HepG2 (cell line): ENCODE data around the gene KIAA1217.

Experiments
- FOSL2 ChIP-seq: sonication (generic); formaldehyde crosslinking; IDR thresholded peaks from 2 replicates; pipeline ENCODE4 v1.4.0; 2020; ENCODE audit warnings: missing genetic modification reagents
- ZNF570 ChIP-seq: sonication (generic); formaldehyde crosslinking; IDR thresholded peaks from 2 replicates; pipeline ENCODE4 v1.4.0; 2020; ENCODE audit warnings: mild to moderate bottlenecking, missing genetic modification reagents, borderline replicate concordance
- TF ChIP-seq, protein P1 (sequence below): sonication (generic); formaldehyde crosslinking; IDR thresholded peaks from 2 replicates; pipeline ENCODE4 v1.5.0; 2020; ENCODE audit warnings: mild to moderate bottlenecking, missing genetic modification reagents, moderate library complexity
- TF ChIP-seq, protein P2 (sequence below): sonication (generic); formaldehyde crosslinking; IDR thresholded peaks from 2 replicates; pipeline ENCODE4 v1.4.0; 2020; ENCODE audit warnings: missing genetic modification reagents, mild to moderate bottlenecking, borderline replicate concordance

DNA sequence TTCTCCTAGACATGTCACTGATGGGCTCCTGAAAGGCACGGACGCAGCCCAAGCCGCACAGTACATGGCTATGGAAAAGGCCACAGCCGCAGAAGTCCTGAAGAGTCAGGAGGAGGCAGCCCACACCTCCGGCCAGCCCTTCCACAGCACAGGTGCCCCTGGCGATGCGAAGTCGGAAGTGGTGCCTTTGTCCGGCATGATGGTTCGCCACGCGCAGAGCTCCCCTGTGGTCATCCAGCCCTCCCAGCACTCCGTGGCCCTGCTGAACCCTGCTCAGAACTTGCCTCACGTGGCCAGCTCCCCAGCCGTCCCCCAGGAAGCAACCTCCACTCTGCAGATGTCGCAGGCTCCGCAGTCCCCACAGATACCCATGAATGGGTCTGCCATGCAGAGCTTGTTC is 315.4 kb downstream of the KIAA1217 start:
- TF ChIP-seq, protein P1, sequence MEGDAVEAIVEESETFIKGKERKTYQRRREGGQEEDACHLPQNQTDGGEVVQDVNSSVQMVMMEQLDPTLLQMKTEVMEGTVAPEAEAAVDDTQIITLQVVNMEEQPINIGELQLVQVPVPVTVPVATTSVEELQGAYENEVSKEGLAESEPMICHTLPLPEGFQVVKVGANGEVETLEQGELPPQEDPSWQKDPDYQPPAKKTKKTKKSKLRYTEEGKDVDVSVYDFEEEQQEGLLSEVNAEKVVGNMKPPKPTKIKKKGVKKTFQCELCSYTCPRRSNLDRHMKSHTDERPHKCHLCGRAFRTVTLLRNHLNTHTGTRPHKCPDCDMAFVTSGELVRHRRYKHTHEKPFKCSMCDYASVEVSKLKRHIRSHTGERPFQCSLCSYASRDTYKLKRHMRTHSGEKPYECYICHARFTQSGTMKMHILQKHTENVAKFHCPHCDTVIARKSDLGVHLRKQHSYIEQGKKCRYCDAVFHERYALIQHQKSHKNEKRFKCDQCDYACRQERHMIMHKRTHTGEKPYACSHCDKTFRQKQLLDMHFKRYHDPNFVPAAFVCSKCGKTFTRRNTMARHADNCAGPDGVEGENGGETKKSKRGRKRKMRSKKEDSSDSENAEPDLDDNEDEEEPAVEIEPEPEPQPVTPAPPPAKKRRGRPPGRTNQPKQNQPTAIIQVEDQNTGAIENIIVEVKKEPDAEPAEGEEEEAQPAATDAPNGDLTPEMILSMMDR: no peak
- TF ChIP-seq, protein P2, sequence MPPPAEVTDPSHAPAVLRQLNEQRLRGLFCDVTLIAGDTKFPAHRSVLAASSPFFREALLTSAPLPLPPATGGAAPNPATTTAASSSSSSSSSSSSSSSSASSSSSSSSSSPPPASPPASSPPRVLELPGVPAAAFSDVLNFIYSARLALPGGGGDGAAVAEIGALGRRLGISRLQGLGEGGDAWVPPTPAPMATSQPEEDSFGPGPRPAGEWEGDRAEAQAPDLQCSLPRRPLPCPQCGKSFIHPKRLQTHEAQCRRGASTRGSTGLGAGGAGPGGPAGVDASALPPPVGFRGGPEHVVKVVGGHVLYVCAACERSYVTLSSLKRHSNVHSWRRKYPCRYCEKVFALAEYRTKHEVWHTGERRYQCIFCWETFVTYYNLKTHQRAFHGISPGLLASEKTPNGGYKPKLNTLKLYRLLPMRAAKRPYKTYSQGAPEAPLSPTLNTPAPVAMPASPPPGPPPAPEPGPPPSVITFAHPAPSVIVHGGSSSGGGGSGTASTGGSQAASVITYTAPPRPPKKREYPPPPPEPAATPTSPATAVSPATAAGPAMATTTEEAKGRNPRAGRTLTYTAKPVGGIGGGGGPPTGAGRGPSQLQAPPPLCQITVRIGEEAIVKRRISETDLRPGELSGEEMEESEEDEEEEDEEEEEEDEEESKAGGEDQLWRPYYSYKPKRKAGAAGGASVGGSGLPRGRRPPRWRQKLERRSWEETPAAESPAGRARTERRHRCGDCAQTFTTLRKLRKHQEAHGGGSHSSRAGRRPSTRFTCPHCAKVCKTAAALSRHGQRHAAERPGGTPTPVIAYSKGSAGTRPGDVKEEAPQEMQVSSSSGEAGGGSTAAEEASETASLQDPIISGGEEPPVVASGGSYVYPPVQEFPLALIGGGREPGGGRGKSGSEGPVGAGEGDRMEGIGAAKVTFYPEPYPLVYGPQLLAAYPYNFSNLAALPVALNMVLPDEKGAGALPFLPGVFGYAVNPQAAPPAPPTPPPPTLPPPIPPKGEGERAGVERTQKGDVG (CRISPR knock-in tag): no peak
- TF ChIP-seq FOSL2 (CRISPR knock-in tag) (no peak), ZNF570 (CRISPR knock-in tag) (no peak)
